ENCODE data around the gene CACNA1G. TPM values are rescaled to one million over a fixed set of nuclear protein-coding genes. Genes with fewer than 3 reads are reported as not detected.

CACNA1G gene
- total RNA-seq, 1 experiment from 2014 or later: 6.7 TPM

DNA sequence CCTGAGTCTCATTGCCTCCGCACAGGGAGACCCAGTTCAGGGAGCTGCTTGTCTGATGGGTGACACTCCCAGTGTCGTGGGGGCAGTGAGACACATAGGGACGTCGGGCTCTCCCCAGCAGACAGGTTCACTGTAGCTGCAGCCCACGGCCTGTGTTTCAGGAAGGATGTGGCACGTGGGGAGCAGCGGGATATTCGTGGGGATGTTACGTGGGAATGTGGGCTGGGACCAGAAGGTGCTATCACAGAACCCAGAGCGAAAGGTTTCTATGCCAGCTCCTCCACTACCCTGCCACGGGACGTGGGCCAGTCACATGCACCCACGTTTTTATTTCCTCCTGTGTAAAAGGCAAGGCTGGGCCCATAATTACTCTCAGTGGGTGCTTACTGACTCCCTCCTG, 16.3 kb downstream of the CACNA1G start:
- Mint-ChIP-seq H3K9me3 (no peaks in the 10 kb centered on the region), H3K4me1 (peaks cover 11% of the 10 kb centered on the region), H3K27ac (no peak overlapping the region), H3K4me3 (no peak overlapping the region), H3K27me3 (ENCODE audit: low read depth) (no peaks in the 10 kb centered on the region), H3K36me3 (no peaks in the 10 kb centered on the region)
- ChIA-PET POLR2A (no interaction called here), CTCF (interaction anchor here (2.5 to 4.2 kb wide), 2 partner anchors 26 to 49 kb away, joined by 14 to 36 read pairs; no protein-coding TSS in a partner anchor)
- no peak for DNase-seq (ENCODE audit: low spot score)
- no peak for TF ChIP-seq JAZF1 (CRISPR knock-in tag; IDR thresholded peaks at IDR 0.05)
- ATAC-seq: no peak

DNA sequence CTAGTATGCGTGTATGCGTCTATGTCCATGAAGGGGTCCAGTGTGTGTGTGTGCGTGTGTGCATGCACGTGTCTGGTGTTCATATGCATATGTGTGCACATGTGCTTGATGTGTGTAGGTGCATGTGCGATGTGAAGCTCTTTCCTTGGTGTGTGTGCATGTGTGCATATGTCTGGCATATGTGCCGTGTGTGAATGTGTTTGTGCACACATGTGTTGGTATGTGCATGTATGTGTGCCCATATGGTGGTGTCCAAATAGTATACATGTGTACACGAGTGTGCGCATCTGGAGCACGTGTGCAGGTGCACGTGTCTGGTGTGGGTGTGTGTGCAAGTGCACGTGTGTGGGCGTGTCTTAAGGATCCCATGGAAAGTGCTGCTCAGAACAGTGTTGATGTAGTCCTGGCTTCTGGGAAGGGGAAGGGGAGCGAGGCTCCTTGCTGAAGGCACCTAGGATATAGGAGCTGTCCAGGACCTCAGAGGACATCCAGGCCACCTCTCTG, 17.0 kb downstream of the CACNA1G start:
- no peak for ATAC-seq
- TF ChIP-seq, protein P1, sequence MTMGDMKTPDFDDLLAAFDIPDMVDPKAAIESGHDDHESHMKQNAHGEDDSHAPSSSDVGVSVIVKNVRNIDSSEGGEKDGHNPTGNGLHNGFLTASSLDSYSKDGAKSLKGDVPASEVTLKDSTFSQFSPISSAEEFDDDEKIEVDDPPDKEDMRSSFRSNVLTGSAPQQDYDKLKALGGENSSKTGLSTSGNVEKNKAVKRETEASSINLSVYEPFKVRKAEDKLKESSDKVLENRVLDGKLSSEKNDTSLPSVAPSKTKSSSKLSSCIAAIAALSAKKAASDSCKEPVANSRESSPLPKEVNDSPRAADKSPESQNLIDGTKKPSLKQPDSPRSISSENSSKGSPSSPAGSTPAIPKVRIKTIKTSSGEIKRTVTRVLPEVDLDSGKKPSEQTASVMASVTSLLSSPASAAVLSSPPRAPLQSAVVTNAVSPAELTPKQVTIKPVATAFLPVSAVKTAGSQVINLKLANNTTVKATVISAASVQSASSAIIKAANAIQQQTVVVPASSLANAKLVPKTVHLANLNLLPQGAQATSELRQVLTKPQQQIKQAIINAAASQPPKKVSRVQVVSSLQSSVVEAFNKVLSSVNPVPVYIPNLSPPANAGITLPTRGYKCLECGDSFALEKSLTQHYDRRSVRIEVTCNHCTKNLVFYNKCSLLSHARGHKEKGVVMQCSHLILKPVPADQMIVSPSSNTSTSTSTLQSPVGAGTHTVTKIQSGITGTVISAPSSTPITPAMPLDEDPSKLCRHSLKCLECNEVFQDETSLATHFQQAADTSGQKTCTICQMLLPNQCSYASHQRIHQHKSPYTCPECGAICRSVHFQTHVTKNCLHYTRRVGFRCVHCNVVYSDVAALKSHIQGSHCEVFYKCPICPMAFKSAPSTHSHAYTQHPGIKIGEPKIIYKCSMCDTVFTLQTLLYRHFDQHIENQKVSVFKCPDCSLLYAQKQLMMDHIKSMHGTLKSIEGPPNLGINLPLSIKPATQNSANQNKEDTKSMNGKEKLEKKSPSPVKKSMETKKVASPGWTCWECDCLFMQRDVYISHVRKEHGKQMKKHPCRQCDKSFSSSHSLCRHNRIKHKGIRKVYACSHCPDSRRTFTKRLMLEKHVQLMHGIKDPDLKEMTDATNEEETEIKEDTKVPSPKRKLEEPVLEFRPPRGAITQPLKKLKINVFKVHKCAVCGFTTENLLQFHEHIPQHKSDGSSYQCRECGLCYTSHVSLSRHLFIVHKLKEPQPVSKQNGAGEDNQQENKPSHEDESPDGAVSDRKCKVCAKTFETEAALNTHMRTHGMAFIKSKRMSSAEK (CRISPR knock-in tag; IDR thresholded peaks at IDR 0.05; ENCODE audit: borderline replicate concordance): no peak
- no peak for TF ChIP-seq ZBTB21 (CRISPR knock-in tag; IDR thresholded peaks at IDR 0.05; ENCODE audit: borderline replicate concordance)
- TF ChIP-seq, protein P2, sequence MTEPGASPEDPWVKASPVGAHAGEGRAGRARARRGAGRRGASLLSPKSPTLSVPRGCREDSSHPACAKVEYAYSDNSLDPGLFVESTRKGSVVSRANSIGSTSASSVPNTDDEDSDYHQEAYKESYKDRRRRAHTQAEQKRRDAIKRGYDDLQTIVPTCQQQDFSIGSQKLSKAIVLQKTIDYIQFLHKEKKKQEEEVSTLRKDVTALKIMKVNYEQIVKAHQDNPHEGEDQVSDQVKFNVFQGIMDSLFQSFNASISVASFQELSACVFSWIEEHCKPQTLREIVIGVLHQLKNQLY (CRISPR knock-in tag; IDR thresholded peaks at IDR 0.05): no peak
- TF ChIP-seq RORB (CRISPR knock-in tag; IDR thresholded peaks at IDR 0.05): no peak
- TF ChIP-seq FOXP1 (CRISPR knock-in tag; IDR thresholded peaks at IDR 0.05; ENCODE audit: borderline replicate concordance): no peak
- TF ChIP-seq ZNF317 (CRISPR knock-in tag; IDR thresholded peaks at IDR 0.05; ENCODE audit: borderline replicate concordance, low read depth): no peak
- TF ChIP-seq ETV6 (CRISPR knock-in tag; IDR thresholded peaks at IDR 0.05): no peak
- TF ChIP-seq, protein P3, sequence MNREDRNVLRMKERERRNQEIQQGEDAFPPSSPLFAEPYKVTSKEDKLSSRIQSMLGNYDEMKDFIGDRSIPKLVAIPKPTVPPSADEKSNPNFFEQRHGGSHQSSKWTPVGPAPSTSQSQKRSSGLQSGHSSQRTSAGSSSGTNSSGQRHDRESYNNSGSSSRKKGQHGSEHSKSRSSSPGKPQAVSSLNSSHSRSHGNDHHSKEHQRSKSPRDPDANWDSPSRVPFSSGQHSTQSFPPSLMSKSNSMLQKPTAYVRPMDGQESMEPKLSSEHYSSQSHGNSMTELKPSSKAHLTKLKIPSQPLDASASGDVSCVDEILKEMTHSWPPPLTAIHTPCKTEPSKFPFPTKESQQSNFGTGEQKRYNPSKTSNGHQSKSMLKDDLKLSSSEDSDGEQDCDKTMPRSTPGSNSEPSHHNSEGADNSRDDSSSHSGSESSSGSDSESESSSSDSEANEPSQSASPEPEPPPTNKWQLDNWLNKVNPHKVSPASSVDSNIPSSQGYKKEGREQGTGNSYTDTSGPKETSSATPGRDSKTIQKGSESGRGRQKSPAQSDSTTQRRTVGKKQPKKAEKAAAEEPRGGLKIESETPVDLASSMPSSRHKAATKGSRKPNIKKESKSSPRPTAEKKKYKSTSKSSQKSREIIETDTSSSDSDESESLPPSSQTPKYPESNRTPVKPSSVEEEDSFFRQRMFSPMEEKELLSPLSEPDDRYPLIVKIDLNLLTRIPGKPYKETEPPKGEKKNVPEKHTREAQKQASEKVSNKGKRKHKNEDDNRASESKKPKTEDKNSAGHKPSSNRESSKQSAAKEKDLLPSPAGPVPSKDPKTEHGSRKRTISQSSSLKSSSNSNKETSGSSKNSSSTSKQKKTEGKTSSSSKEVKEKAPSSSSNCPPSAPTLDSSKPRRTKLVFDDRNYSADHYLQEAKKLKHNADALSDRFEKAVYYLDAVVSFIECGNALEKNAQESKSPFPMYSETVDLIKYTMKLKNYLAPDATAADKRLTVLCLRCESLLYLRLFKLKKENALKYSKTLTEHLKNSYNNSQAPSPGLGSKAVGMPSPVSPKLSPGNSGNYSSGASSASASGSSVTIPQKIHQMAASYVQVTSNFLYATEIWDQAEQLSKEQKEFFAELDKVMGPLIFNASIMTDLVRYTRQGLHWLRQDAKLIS (CRISPR knock-in tag; IDR thresholded peaks at IDR 0.05; ENCODE audit: borderline replicate concordance): no peak
- no peak for TF ChIP-seq NFE2L1 (CRISPR knock-in tag; IDR thresholded peaks at IDR 0.05)
- TF ChIP-seq, protein P4, sequence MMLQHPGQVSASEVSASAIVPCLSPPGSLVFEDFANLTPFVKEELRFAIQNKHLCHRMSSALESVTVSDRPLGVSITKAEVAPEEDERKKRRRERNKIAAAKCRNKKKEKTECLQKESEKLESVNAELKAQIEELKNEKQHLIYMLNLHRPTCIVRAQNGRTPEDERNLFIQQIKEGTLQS (CRISPR knock-in tag; conservative IDR thresholded peaks at IDR 0.05): no peak
- TF ChIP-seq, protein P5, sequence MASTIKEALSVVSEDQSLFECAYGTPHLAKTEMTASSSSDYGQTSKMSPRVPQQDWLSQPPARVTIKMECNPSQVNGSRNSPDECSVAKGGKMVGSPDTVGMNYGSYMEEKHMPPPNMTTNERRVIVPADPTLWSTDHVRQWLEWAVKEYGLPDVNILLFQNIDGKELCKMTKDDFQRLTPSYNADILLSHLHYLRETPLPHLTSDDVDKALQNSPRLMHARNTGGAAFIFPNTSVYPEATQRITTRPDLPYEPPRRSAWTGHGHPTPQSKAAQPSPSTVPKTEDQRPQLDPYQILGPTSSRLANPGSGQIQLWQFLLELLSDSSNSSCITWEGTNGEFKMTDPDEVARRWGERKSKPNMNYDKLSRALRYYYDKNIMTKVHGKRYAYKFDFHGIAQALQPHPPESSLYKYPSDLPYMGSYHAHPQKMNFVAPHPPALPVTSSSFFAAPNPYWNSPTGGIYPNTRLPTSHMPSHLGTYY (CRISPR knock-in tag; IDR thresholded peaks at IDR 0.05): no peak
- no peak for TF ChIP-seq NR1H2 (CRISPR knock-in tag; IDR thresholded peaks at IDR 0.05)
- TF ChIP-seq, protein P6, sequence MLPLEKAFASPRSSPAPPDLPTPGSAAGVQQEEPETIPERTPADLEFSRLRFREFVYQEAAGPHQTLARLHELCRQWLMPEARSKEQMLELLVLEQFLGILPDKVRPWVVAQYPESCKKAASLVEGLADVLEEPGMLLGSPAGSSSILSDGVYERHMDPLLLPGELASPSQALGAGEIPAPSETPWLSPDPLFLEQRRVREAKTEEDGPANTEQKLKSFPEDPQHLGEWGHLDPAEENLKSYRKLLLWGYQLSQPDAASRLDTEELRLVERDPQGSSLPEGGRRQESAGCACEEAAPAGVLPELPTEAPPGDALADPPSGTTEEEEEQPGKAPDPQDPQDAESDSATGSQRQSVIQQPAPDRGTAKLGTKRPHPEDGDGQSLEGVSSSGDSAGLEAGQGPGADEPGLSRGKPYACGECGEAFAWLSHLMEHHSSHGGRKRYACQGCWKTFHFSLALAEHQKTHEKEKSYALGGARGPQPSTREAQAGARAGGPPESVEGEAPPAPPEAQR (CRISPR knock-in tag; IDR thresholded peaks at IDR 0.05): no peak
- TF ChIP-seq NFYB (CRISPR knock-in tag; conservative IDR thresholded peaks at IDR 0.05; ENCODE audit: low read depth): no peak
- no peak for TF ChIP-seq ZNF121 (CRISPR knock-in tag; IDR thresholded peaks at IDR 0.05)
- H3K4me3 Mint-ChIP-seq: no peak overlapping the region
- H3K27ac Mint-ChIP-seq: no peak overlapping the region
- no peak for DNase-seq (ENCODE audit: low spot score)
- ChIA-PET CTCF (interaction anchor here (1.2 to 4.2 kb wide), 3 partner anchors 17 to 49 kb away, joined by 3 to 36 read pairs (median 5); partner anchors contain the start of gene CACNA1G), POLR2A (no interaction called here)
- H3K36me3 Mint-ChIP-seq: no peaks in the 10 kb centered on the region
- H3K27me3 Mint-ChIP-seq (ENCODE audit: low read depth): no peaks in the 10 kb centered on the region
- H3K4me1 Mint-ChIP-seq: peaks cover 11% of the 10 kb centered on the region
- H3K9me3 Mint-ChIP-seq: no peaks in the 10 kb centered on the region
